ENCODE results near the gene OR1J1.

OR1J1 gene

GRCh38 chr9:122444041-122444733 lies 33.5 kb downstream of the OR1J1 start:
- no peak for DNase-seq

DNA sequence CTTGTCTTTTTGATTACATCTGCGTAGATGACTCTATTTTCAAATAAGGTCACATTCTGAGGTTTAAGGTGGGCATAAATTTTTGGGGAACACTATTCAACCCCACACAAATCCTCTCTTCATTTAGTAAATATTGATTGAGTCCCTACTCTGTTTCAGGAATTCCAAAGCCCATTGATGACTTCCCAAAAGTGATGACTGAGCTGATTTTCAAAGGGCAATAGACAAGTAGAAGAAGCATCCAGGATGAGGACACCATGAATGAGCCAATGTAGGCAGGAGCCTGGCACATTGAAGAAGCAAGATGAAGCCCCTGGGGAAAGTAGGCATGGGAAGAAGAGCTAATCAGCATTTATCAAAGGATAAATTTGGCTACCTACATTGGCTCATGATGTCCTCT lies 35.2 kb downstream of the OR1J1 start:
- no peak for DNase-seq

Data from NCI-H1048 (cell line).